ENCODE data around the gene SEC22B.
"Not testable (repeated sequence)": the region's sequence is repeated elsewhere in the genome, so short reads cannot be mapped to it uniquely, and the experiment has no call there.

Gene SEC22B

GRCh38 chr1:120112212-120112611 lies 64.1 kb downstream of the SEC22B start:
- DNase-seq = not testable (repeated sequence)

DNA sequence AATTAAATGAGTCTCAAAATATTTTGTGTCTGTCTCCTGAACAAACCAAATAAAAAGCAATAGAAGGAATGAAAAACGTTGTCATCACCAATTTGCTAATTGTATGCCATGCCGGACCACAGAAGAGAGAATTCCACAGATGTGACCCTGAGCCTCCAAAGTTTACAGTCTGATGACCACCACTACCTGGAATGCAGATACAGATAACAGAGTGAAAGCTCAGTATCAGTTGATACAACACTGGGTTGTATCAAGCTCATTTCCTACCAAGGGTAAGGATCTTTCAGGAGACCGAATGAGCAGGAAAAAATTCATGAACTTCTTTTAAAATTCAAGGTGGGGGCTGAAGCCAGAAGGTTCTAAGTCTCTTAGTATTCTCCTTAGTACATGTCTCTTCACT lies 64.5 kb downstream of the SEC22B start:
- DNase-seq = not testable (repeated sequence)

GRCh38 chr1:120111008-120111407 lies 65.3 kb downstream of the SEC22B start:
- DNase-seq = not testable (repeated sequence)

DNA sequence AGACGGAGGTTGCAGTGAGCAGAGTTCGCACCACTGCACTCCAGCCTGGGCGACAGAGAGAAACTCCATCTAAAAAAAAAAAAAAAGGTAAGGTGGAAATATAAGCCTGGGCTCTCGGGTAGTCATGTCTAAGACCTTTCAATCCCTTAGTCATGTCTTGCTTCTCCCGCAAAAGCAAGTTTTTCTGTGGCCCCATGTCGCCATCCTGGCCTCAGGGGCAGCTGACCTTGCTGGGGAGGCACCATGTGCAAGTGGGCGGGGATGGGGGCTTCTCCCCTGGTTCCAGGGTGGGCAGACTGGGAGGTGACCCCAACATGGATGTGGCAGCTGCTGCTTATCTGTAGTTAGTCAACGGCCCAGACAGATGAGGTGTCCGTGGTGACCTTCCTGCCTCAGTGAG lies 66.7 kb downstream of the SEC22B start:
- not testable (repeated sequence) for DNase-seq

- DNase-seq = not testable (repeated sequence)
These were observed 67.1 kb downstream of the SEC22B start for GRCh38 chr1:120109180-120109579.

DNA sequence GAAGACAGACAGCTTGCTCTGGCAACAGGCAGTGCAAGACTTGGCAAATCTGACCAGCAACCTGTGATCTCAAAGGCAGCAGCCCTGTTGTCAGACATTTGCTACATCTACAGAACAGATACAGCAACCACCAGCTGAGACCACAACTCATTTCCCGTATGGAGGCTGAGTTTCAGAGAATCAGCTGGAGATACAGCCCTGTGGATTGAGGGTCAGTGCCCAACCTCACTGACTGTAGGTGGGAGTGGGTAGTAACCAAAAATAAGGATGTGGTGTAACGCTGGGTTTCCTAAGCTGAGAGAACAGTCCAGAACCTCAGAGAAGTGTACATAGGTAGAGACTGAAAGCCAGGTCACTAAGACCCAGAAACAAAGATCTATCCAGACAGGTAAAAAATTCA lies 71.0 kb downstream of the SEC22B start:
- DNase-seq = not testable (repeated sequence)

DNA sequence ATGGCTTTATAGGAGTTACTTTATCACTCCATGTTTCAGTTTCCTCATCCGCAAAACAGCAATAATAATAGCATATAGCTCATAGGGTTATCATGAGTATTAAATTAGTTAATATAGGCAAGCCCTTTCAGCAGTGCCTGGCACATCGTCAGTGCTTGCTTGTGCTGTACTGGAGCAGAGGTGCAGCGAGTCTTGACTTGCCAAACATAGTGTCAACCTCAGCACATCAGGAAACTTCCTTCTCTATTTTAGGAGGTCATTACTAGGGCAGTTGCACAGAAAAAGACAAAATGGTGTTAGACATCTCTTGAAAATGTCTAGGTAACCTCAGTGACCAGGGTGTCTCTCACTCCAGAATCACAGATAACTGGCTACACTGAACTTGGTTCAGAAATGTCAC lies 72.6 kb downstream of the SEC22B start:
- not testable (repeated sequence) for DNase-seq

GRCh38 chr1:120101593-120101992 lies 74.7 kb downstream of the SEC22B start:
- not testable (repeated sequence) for DNase-seq

All from CD4-positive, alpha-beta T cell treated with Interleukin-10 for 1 hour (primary cell).